HG03442 (cell line): Measurements from ENCODE around the gene OR4D1.

Experiments
- ATAC-seq: cut with Tn5 transposase; IDR thresholded peaks from one replicate; pipeline ENCODE4 v1.9.1; 2021; ENCODE audit warnings: mild to moderate bottlenecking, moderate library complexity; ENCODE audit not compliant: unreplicated experiment

Gene OR4D1

GRCh38 chr17:58153046-58153445 is 4.9 kb downstream of the OR4D1 start:
- no peak for ATAC-seq

- ATAC-seq: no peak
Measured at GRCh38 chr17:58153671-58154070, 5.5 kb downstream of the OR4D1 start.

GRCh38 chr17:58156839-58157803 is 8.9 kb downstream of the OR4D1 start:
- no peak for ATAC-seq

- no peak for ATAC-seq
Measured at GRCh38 chr17:58158181-58158580, 10.0 kb downstream of the OR4D1 start.

GRCh38 chr17:58161566-58161965 is 13.4 kb downstream of the OR4D1 start:
- ATAC-seq: no peak

- ATAC-seq: no peak
Measured at GRCh38 chr17:58165981-58166380, 17.8 kb downstream of the OR4D1 start.

- no peak for ATAC-seq
Measured at GRCh38 chr17:58166682-58167081, 18.5 kb downstream of the OR4D1 start, which contains the start of gene OR4D2. Gene OR4D2, plus strand, starts transcription at chr17:58166982. Its CDS starts 2,674 bp downstream, at chr17:58169656.

GRCh38 chr17:58170622-58171021 is 22.4 kb downstream of the OR4D1 start:
- ATAC-seq: no peak

- ATAC-seq: no peak
Measured at GRCh38 chr17:58172369-58173071, 24.3 kb downstream of the OR4D1 start.

GRCh38 chr17:58174871-58175270 is 26.7 kb downstream of the OR4D1 start:
- no peak for ATAC-seq

- ATAC-seq: no peak
Measured at GRCh38 chr17:58176200-58176599, 28.0 kb downstream of the OR4D1 start.

GRCh38 chr17:58181796-58182195 is 33.6 kb downstream of the OR4D1 start:
- ATAC-seq: no peak

GRCh38 chr17:58183514-58183913 is 35.3 kb downstream of the OR4D1 start:
- ATAC-seq: no peak

- ATAC-seq: no peak
Measured at GRCh38 chr17:58184308-58184985, 36.3 kb downstream of the OR4D1 start.

- no peak for ATAC-seq
Measured at GRCh38 chr17:58184986-58185761, 37.0 kb downstream of the OR4D1 start.

GRCh38 chr17:58186591-58186990 is 38.4 kb downstream of the OR4D1 start:
- ATAC-seq: no peak

GRCh38 chr17:58187063-58187462 is 38.9 kb downstream of the OR4D1 start:
- no peak for ATAC-seq

GRCh38 chr17:58187675-58188074 is 39.5 kb downstream of the OR4D1 start:
- ATAC-seq: no peak

GRCh38 chr17:58189436-58190146 is 41.4 kb downstream of the OR4D1 start:
- no peak for ATAC-seq
